Endothelial cell (in vitro differentiated cells): Measurements from ENCODE around the gene COL9A2. TPM values are rescaled to one million over a fixed set of nuclear protein-coding genes. Genes with fewer than 3 reads are reported as not detected.
"Not testable (repeated sequence)": the region's sequence is repeated elsewhere in the genome, so short reads cannot be mapped to it uniquely, and the experiment has no call there.

Source experiments
- DNase-seq: peaks from one replicate; pipeline ENCODE4 v3.0.0; 2021; ENCODE audit warnings: low spot score
- H3K27ac Mint-ChIP-seq: one replicate; pipeline ENCODE4 v1.8.0; 2021; ENCODE audit warnings: mixed read lengths, inconsistent platforms; ENCODE audit not compliant: unreplicated experiment
- H3K27me3 Mint-ChIP-seq: one replicate; pipeline ENCODE4 v1.8.0; 2021; ENCODE audit warnings: mild to moderate bottlenecking, moderate library complexity, mixed read lengths, inconsistent platforms; ENCODE audit not compliant: unreplicated experiment
- H3K36me3 Mint-ChIP-seq: one replicate; pipeline ENCODE4 v1.8.0; 2021; ENCODE audit warnings: mild to moderate bottlenecking, low read depth, mixed read lengths, inconsistent platforms; ENCODE audit not compliant: unreplicated experiment
- H3K4me1 Mint-ChIP-seq: one replicate; pipeline ENCODE4 v1.8.0; 2021; ENCODE audit warnings: mild to moderate bottlenecking, mixed read lengths, inconsistent platforms; ENCODE audit not compliant: unreplicated experiment
- H3K4me3 Mint-ChIP-seq: one replicate; pipeline ENCODE4 v1.8.0; 2021; ENCODE audit warnings: mild to moderate bottlenecking, mixed read lengths, inconsistent platforms; ENCODE audit not compliant: unreplicated experiment
- H3K9me3 Mint-ChIP-seq: one replicate; pipeline ENCODE4 v1.8.0; 2021; ENCODE audit warnings: mixed read lengths, inconsistent platforms; ENCODE audit not compliant: unreplicated experiment
- total RNA-seq: library from RNA; stranded (reverse); fragmentation: NEBNext Ultra II Directional; extraction: Animal tissue kit (Norgen Biotek cat#: 25700); gene quantifications from one replicate; pipeline ENCODE4 v1.2.1, GENCODE V29; 2021; ENCODE audit not compliant: unreplicated experiment
- TF ChIP-seq, protein P1 (sequence below): fragments of 200-600 bp; sonication (generic); IDR thresholded peaks from one replicate; pipeline ENCODE4 v1.5.0; 2021; ENCODE audit warnings: antibody characterized with exemption; ENCODE audit not compliant: unreplicated experiment

COL9A2 gene
- total RNA-seq, 1 donor from 2014 or later, result 5.4 TPM

DNA sequence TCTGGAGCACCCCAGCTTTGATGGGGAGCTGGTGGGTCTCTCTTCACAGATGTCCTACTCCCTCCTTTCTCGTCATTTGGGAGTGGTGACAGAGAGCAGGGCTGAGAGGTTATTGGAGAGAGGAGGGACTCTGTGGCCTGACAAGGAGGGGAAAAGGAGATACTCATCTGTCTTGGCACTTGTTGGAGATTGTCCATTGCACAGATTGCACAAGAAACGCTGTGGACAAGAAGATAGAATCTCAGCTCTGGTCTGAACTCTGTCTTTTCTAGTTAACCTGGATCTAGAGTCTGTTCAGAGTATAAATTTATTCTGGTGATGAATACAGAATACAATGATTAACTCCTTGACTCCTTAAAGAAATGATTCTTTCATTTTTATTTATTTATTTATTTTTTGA is 34.0 kb upstream of the COL9A2 start:
- TF ChIP-seq, protein P1, sequence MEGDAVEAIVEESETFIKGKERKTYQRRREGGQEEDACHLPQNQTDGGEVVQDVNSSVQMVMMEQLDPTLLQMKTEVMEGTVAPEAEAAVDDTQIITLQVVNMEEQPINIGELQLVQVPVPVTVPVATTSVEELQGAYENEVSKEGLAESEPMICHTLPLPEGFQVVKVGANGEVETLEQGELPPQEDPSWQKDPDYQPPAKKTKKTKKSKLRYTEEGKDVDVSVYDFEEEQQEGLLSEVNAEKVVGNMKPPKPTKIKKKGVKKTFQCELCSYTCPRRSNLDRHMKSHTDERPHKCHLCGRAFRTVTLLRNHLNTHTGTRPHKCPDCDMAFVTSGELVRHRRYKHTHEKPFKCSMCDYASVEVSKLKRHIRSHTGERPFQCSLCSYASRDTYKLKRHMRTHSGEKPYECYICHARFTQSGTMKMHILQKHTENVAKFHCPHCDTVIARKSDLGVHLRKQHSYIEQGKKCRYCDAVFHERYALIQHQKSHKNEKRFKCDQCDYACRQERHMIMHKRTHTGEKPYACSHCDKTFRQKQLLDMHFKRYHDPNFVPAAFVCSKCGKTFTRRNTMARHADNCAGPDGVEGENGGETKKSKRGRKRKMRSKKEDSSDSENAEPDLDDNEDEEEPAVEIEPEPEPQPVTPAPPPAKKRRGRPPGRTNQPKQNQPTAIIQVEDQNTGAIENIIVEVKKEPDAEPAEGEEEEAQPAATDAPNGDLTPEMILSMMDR, result no peak
- Mint-ChIP-seq H3K4me3 (no peak overlapping the region), H3K36me3 (no peaks in the 10 kb centered on the region), H3K9me3 (no peaks in the 10 kb centered on the region), H3K27ac (no peak overlapping the region), H3K27me3 (no peaks in the 10 kb centered on the region), H3K4me1 (no peaks in the 10 kb centered on the region)
- DNase-seq, result no peak

DNA sequence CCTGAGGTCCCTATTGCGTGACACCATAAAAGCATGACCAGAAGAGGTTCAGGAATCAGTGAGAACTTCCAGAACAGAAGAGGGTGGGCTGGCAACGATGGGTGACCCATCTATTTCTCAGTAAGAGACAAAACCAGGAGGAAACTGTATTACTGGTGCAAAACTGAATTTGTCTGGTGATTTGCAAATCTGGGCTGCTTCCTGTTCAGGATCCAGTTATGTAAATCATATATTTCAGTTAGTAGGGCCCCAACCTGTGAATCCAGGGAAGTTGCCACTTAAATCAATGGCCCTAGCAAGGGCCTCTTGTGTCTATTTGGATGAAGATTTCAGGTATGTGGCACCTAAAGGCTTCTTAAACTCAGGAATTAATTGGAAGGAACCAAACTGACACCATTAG is 33.3 kb upstream of the COL9A2 start:
- Mint-ChIP-seq H3K9me3 (no peaks in the 10 kb centered on the region), H3K36me3 (no peaks in the 10 kb centered on the region), H3K4me3 (no peak overlapping the region), H3K27ac (no peak overlapping the region), H3K4me1 (no peaks in the 10 kb centered on the region), H3K27me3 (no peaks in the 10 kb centered on the region)
- no peak for DNase-seq
- TF ChIP-seq, protein P1, result no peak

DNA sequence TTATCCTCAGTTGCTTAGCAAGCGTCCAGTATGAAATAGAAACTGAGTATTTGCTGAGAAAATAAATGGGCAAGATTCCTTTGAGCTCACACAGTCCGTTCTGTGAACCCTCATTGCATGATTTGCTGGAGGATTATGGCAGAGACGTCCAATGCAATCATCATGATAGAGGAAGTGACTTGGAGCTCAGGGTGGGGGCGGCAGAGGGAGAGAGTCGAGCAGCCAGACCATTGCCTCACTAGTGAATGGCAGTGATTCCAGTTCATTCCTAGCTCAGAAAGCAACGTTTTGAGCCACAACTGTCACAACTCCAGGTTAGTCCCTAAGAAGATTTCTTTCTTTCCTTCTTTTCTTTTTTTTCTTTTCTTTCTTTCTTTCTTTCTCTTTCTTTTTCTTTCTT is 27.5 kb upstream of the COL9A2 start:
- Mint-ChIP-seq H3K4me1 (no peaks in the 10 kb centered on the region), H3K9me3 (no peaks in the 10 kb centered on the region), H3K27ac (no peak overlapping the region), H3K27me3 (peaks cover 5% of the 10 kb centered on the region), H3K4me3 (no peak overlapping the region), H3K36me3 (no peaks in the 10 kb centered on the region)
- TF ChIP-seq, protein P1, result no peak
- DNase-seq, result no peak

DNA sequence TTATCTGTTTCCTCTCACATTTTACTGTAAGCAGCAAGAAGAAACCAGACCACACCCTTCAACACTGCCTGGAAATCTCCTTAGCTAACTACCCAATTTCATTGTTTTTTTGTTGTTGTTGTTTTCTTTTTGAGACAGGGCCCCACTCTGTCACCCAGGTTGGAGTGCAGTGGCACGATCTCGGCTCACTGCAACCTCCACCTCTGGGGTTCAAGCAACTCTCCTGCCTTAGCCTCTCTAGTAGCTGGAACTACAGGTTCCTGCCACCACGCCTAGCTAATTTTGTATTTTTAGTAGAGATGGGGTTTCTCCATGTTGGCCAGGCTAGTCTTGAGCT is 25.3 kb upstream of the COL9A2 start:
- not testable (repeated sequence) for H3K27me3 Mint-ChIP-seq, H3K36me3 Mint-ChIP-seq, H3K4me3 Mint-ChIP-seq, H3K9me3 Mint-ChIP-seq, H3K27ac Mint-ChIP-seq, H3K4me1 Mint-ChIP-seq, DNase-seq

DNA sequence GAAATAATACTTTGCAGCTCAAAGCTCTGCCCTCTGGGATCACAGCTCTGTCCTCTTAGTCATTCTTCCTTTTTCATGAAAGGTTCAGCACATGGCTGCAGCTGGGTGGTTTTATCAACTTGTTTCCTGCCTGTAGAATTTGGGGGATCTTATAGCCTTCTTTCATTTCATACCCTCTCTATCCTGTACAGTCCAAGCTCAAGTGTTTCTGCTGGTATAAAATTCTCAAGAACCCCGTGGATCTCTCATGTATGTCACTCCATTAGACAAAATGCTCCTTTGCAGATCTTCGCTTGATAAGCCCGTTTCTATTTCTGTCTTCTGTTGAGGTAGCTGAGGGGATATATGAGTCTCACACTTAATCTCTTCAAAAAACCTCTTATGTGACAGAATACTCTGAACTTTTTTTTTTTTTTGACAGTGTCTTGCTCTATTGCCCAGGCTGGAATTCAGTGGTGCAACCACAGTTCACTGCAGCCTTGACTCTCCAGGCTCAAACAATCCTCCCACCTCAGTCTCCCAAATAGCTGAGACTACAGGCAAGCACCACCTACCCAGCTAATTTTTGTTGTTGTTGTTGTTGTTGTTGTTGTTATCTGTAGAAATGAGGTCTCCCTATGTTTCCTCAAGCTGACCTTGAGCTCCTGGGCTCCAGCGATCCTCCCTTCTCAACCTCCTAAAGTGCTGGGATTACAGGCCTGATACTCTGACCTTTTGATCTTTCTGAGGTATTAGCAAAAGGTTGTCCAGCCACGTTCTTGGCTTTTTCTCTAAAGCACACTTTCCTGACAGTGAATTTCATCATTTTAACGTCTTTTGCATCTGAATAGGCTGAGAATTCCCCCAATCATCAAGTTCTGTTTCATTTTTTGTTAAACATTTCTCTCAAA is 24.6 kb upstream of the COL9A2 start:
- TF ChIP-seq, protein P1, result no peak
- Mint-ChIP-seq H3K4me3 (no peak overlapping the region), H3K9me3 (no peaks in the 10 kb centered on the region), H3K27ac (no peak overlapping the region), H3K27me3 (peaks cover 6% of the 10 kb centered on the region), H3K36me3 (no peaks in the 10 kb centered on the region), H3K4me1 (no peaks in the 10 kb centered on the region)
- DNase-seq, result no peak
